GM18502 (cell line): ENCODE data around the gene DOK6.
"Not testable (repeated sequence)": the region's sequence is repeated elsewhere in the genome, so short reads cannot be mapped to it uniquely, and the experiment has no call there.

Source experiments
- ATAC-seq: cut with Tn5 transposase; IDR thresholded peaks from one replicate; pipeline ENCODE4 v1.9.1; 2021; ENCODE audit warnings: mild to moderate bottlenecking; ENCODE audit not compliant: unreplicated experiment, poor library complexity

Gene DOK6

DNA sequence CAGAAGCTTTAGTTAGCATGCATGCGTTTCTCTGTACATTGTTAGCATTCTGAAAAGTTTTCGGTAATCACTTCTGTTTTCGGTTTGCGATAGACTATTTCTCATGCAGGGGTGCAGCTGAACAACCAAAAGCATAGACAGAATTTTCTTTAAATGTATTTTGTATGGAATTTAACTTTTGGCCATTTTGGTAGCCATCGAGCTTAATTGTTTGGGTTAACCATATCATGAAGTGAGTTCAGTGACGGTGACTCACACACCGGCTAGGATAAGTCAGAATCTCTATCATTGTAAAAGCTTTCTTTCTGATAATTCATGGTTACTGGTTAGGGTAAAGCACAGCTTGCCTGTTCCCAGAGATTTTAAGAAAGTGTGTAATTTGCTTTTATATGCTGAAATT lies 439.8 kb downstream of the DOK6 start:
- no peak for ATAC-seq

DNA sequence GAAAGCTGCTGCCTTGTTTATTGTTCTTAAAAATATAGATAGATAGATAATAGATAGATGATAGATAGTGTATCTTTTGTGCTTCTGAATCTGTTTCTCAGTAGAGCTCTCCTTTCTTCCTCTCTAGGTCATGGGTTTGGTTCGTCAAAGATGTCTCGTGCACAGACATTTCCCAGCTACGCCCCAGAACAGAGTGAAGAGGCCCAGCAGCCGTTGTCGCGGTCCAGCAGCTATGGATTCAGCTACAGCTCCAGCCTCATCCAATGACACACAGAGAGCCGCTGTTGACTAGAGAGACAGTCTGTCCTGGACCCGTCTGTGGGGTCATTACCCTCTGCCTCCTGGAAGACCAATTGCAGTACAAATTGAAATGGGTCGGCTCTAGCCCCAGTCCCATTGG lies 440.4 kb downstream of the DOK6 start:
- ATAC-seq, result no peak

- no peak for ATAC-seq
These were observed 442.3 kb downstream of the DOK6 start for GRCh38 chr18:69843015-69843414.

GRCh38 chr18:69844656-69845055 lies 444.0 kb downstream of the DOK6 start:
- ATAC-seq, result no peak

DNA sequence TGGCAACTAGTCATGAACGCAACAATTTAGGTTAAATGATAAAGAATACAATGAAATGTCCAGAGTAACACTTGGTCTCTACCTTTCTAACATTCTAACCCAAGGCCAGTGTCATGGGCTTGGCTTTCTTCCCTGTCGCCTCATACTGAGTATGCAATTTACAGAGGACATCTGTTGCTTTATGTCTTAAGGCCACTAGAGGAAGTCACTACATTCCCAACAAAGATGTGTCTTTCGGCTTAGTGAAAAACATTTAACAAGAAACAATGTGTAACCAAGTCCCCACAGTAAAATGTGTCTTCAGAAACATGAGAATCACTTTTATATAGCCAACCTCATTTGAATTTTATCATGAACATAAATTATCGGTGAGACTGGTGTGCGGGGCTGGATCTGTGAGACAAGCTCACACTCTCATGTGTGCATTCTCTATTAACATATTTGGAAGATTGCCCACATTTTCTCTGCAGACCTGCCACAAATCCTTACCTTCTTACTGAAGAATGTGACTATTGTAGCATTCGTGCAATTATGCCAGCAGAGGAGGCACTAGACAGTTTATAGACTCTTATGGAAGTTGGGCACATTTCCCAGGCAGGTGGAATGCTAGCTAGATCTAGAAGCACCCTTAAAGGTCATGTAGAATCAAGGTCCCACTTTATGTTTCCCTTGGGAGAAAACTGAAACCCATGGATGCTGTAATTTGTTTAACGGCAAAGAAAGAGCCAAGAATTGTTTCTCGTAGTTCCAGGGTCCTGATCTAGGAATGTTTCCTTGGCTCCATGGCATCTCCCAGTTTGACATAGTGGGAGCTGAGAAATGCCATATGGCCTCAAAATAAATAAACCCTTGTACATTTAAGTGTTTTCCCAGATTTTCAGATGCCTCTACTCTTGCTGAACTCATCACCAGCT lies 445.2 kb downstream of the DOK6 start:
- ATAC-seq, result no peak

GRCh38 chr18:69853051-69853450 lies 452.4 kb downstream of the DOK6 start:
- ATAC-seq, result no peak

DNA sequence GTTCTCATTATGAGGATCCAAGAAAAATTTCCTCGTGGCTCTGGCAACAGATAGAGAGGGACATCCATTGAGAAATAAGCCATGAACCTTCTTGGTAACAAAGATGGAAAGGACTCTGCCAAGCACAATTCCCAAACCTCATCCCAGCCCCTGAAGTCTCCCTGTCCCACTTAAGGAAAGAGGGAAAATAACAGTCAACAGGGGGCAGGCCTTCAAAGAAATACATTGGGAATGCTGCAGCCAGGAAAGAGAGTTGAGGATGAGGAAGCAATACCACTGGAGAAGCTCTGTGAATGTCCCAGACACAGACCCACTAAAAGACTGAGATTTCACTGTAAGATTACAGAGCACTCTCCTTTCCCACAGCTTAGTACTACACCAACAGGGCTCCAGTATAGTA lies 453.8 kb downstream of the DOK6 start:
- ATAC-seq, result no peak

GRCh38 chr18:69858897-69859296 lies 458.2 kb downstream of the DOK6 start:
- no peak for ATAC-seq

- peak; percentile 87 for ATAC-seq
These were observed 464.1 kb downstream of the DOK6 start for GRCh38 chr18:69864802-69865201.

DNA sequence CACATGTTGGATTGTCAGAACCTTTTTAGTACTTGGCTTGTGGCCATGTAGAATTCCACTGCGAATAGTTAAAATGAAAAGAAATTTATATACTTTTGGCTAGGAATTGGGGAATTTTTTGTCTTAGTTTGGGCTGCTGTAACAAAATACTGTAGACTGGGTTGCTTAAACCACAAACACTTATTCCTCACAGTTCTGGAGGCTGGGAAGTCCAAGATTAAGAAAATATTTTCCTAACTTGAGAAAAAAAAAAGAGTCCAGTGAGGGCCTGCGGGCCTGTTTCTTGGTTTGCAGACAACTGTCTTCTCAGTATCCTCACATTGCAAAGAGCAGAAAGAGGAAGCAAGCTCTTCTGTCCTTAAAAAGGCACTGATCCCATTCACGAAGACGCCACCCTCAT lies 465.1 kb downstream of the DOK6 start:
- no peak for ATAC-seq

DNA sequence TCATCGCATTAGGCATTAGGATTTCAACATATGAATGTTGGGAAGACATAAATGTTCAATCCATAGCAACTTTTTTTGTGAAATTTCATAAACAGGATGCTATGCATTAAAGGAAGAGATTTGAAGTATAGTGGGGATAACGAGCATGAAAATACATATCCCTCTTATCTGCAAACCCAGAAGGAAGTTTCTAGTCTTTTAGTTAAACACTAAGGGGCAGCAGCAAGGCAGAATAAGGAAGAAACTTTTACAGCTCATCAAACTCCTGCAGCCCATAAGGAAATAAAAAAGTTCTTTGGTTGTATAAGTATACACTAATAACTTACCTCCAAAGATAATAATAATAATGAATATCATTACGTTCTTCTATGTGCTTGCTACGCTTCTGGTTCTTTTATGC lies 465.5 kb downstream of the DOK6 start:
- ATAC-seq, result no peak

DNA sequence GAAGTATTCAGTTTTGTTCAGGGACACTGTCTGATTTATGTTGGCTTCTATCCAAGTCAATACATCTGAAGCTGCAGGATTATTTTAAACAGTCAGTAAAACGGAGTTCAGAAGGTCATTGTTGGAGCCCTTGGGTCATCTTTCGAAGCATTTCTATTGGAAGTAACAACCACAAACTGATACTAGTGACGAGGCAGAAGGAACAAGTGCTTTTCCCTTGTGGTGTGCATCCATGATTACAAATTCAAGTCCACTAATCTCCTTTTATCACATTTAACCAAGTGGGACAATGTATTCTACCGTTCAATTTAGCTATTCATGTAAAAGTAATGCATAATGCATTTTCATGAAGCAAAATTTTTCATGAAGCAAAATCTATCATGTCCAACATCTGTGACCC lies 470.0 kb downstream of the DOK6 start:
- ATAC-seq, result no peak

GRCh38 chr18:69871363-69871762 lies 470.7 kb downstream of the DOK6 start:
- no peak for ATAC-seq

- no peak for ATAC-seq
These were observed 472.0 kb downstream of the DOK6 start for GRCh38 chr18:69872661-69873060.

DNA sequence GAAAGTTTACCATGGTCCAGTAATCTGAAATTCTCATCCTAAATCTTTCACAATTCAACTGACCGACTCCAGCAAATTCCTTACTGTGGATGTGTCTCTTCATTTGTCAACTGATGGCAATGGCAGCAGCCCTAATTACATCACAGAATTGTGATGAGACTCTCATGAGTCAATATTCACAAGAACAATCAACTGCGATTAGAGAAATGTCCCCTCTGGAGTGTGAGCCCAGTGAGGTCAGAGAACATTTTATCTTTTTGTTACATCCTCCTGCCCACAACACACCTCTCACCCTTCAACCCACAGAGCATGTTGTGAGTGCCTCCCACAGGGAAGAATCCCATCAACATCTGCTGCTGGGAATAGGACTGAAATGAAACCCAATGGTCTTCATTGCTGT lies 473.4 kb downstream of the DOK6 start:
- ATAC-seq, result no peak

DNA sequence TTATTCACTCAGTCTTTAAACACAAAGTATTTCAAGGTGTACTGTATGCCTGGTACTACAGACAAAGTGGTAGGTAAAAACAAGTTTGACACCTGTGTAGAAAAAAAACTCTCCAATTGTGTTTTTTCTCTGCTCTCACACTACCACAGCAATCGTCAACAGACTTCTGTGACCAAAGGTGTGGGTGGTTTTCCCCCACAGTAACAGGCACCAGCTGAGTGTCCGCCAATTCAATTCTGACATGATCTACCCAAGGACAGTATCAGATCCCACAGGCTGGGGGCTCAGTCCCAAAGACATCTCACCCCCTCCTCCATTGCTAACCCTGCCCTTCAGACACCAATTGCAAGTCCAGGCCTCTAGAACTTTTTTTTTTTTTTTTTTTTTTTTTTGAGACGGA lies 475.8 kb downstream of the DOK6 start:
- no peak for ATAC-seq

GRCh38 chr18:69878213-69878933 lies 477.7 kb downstream of the DOK6 start:
- ATAC-seq, result no peak

GRCh38 chr18:69879051-69879450 lies 478.4 kb downstream of the DOK6 start:
- not testable (repeated sequence) for ATAC-seq

DNA sequence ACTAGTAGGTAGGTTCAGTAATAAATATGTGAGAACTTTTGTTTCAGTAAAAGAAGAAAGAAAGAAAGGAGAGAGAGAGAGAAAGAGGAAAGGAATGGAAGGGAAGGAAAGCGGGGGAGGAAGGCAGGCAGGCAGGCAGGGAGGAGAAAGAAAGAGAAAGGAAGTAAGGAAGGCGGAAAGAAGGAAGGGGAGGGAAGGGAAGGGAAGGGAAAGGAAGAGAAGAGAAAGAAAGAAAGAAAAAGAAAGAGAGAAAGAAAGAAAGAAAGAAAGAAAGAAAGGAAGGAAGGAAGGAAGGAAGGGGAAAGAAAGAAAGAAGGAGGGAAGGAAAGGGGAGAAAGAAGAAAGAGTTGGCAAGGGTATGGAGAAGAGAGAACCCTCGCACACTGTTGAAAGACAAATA lies 479.4 kb downstream of the DOK6 start:
- no peak for ATAC-seq

GRCh38 chr18:69882965-69883668 lies 482.4 kb downstream of the DOK6 start:
- peak; percentile 72 for ATAC-seq

- no peak for ATAC-seq
These were observed 483.1 kb downstream of the DOK6 start for GRCh38 chr18:69883781-69884180.
